K562 (cell line): ENCODE data around the gene DNAAF9. TPM values are rescaled to one million over a fixed set of nuclear protein-coding genes. Genes with fewer than 3 reads are reported as not detected.
A peak's percentile ranks its signal among the peaks of the same experiment; 100 is the strongest.

ENCODE experiments used
- CHD1 ChIP-seq: fragments of 200-600 bp; sonication (generic); IDR thresholded peaks from one replicate; pipeline ENCODE4 v1.6.1; 2012; ENCODE audit warnings: mild to moderate bottlenecking, moderate library complexity, low read length, inconsistent platforms
- EGR1 ChIP-seq: fragments of 450-650 bp; conservative IDR thresholded peaks from 2 replicates; pipeline ENCODE4 v1.6.1; 2017; ENCODE audit warnings: mild to moderate bottlenecking
- EZH2 ChIP-seq: IDR thresholded peaks from 2 replicates; pipeline ENCODE4 v1.6.1; 2012; ENCODE audit warnings: low read depth, mild to moderate bottlenecking, inconsistent platforms, low read length, borderline replicate concordance
- JUN ChIP-seq, 2 experiments: sonication (generic) in 1 of 2; formaldehyde crosslinking in 1 of 2; IDR thresholded peaks; 2 replicates each; pipeline versions ENCODE4 v1.6.1 to v1.8.0; 2012 to 2022; ENCODE audit warnings: borderline replicate concordance in 2 of 2, mild to moderate bottlenecking in 2 of 2, improper control_type of control experiment in 1 of 2, low read depth in 1 of 2, low read length in 1 of 2, missing genetic modification reagents in 1 of 2
- KHSRP ChIP-seq: fragments of 450-650 bp; IDR thresholded peaks from 2 replicates; pipeline ENCODE4 v1.6.1; 2017
- MAFG ChIP-seq: fragments of 450-650 bp; conservative IDR thresholded peaks from 2 replicates; pipeline ENCODE4 v1.6.1; 2016; ENCODE audit warnings: missing genetic modification characterization, missing compliant biosample characterization
- RBBP5 ChIP-seq: fragments of 200-600 bp; sonication (generic); IDR thresholded peaks from 2 replicates; pipeline ENCODE4 v1.6.1; 2012; ENCODE audit warnings: borderline replicate concordance, mild to moderate bottlenecking, low read length, control low read depth, inconsistent platforms; ENCODE audit not compliant: insufficient read depth, poor library complexity, severe bottlenecking
- SAFB ChIP-seq: fragments of 200-400 bp; formaldehyde crosslinking; IDR thresholded peaks from 2 replicates; pipeline ENCODE4 v1.6.1; 2017; ENCODE audit warnings: low read depth, low read length, borderline replicate concordance
- ZBTB2 ChIP-seq: fragments of 450-650 bp; IDR thresholded peaks from 2 replicates; pipeline ENCODE4 v1.6.1; 2016; ENCODE audit warnings: antibody characterized with exemption
- ZNF282 ChIP-seq: sonication (generic); formaldehyde crosslinking; IDR thresholded peaks from 2 replicates; pipeline ENCODE4 v1.8.1; 2023; ENCODE audit warnings: missing genetic modification reagents
- polyA plus RNA-seq, 8 experiments: library from polyadenylated mRNA; depleted of rRNA in 4 of 8; stranded (reverse) in 5 of 8; unstranded in 3 of 8; fragments of >200 nt; fragmentation: Nextera tagmentation in 2 of 8; fragmentation: Illumina TruSeq in 1 of 8; extraction: Ambion mirVana in 2 of 8; extraction: Trizol in 1 of 8; gene quantifications; 2 replicates each; pipeline versions ENCODE4 v1.2.1 to v1.2.3, GENCODE V29; 2011 to 2014; ENCODE audit warnings: inconsistent platforms in 1 of 8, missing spikeins in 1 of 8
- total RNA-seq, 7 experiments: library from RNA; depleted of rRNA in 6 of 7; stranded (reverse); fragments of >200 nt in 6 of 7; fragmentation: Illumina TruSeq in 2 of 7; extraction: Trizol in 2 of 7; gene quantifications; 2 replicates each; pipeline versions ENCODE4 v1.2.1 to v1.2.3, GENCODE V29; 2011 to 2021; ENCODE audit warnings: low replicate concordance in 1 of 7
- TF ChIP-seq, protein P1 (sequence below), 2 experiments: fragments of 450-650 bp; formaldehyde crosslinking in 1 of 2; IDR thresholded peaks; 2 replicates each; pipeline versions ENCODE4 v1.4.0 to v1.6.1; 2014 to 2020; ENCODE audit warnings: mild to moderate bottlenecking in 2 of 2, borderline replicate concordance in 1 of 2, low read depth in 1 of 2
- TF ChIP-seq, protein P2 (sequence below): fragments of 250-450 bp; sonication (Bioruptor Pico); IDR thresholded peaks from 2 replicates; pipeline ENCODE4 v1.5.0; 2021
- TF ChIP-seq, protein P3 (sequence below): sonication (generic); formaldehyde crosslinking; IDR thresholded peaks from 2 replicates; pipeline ENCODE4 v1.8.0; 2023; ENCODE audit warnings: mild to moderate bottlenecking, missing genetic modification reagents

Gene DNAAF9
- total and polyA plus RNA-seq, 9 of the 15 experiments (the other 6 are each of a cell fraction or from before 2014, with no cell fraction given), result 0.42 to 2.9 (median 1.9) TPM

- TF ChIP-seq, protein P1, sequence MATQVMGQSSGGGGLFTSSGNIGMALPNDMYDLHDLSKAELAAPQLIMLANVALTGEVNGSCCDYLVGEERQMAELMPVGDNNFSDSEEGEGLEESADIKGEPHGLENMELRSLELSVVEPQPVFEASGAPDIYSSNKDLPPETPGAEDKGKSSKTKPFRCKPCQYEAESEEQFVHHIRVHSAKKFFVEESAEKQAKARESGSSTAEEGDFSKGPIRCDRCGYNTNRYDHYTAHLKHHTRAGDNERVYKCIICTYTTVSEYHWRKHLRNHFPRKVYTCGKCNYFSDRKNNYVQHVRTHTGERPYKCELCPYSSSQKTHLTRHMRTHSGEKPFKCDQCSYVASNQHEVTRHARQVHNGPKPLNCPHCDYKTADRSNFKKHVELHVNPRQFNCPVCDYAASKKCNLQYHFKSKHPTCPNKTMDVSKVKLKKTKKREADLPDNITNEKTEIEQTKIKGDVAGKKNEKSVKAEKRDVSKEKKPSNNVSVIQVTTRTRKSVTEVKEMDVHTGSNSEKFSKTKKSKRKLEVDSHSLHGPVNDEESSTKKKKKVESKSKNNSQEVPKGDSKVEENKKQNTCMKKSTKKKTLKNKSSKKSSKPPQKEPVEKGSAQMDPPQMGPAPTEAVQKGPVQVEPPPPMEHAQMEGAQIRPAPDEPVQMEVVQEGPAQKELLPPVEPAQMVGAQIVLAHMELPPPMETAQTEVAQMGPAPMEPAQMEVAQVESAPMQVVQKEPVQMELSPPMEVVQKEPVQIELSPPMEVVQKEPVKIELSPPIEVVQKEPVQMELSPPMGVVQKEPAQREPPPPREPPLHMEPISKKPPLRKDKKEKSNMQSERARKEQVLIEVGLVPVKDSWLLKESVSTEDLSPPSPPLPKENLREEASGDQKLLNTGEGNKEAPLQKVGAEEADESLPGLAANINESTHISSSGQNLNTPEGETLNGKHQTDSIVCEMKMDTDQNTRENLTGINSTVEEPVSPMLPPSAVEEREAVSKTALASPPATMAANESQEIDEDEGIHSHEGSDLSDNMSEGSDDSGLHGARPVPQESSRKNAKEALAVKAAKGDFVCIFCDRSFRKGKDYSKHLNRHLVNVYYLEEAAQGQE (IDR thresholded peaks at IDR 0.05; ENCODE audit: borderline replicate concordance), result no peak
- TF ChIP-seq, protein P1 (CRISPR knock-in tag; IDR thresholded peaks at IDR 0.05; ENCODE audit: low read depth), result no peak
- TF ChIP-seq CHD1 (no peak), ZBTB2 (0 out of 2 replicates have a peak, but pooled peaks have one; percentile 38), SAFB (no peak), EGR1 (peak; percentile 86), MAFG (tag) (no peak), ZNF282 (no peak), JUN (IDR thresholded peaks at IDR 0.05; ENCODE audit: borderline replicate concordance, low read depth, low read length) (no peak), JUN (CRISPR knock-in tag; IDR thresholded peaks at IDR 0.05; ENCODE audit: borderline replicate concordance) (no peak), KHSRP (no peak), RBBP5 (no peak), EZH2 (no peak)
- TF ChIP-seq, protein P2, sequence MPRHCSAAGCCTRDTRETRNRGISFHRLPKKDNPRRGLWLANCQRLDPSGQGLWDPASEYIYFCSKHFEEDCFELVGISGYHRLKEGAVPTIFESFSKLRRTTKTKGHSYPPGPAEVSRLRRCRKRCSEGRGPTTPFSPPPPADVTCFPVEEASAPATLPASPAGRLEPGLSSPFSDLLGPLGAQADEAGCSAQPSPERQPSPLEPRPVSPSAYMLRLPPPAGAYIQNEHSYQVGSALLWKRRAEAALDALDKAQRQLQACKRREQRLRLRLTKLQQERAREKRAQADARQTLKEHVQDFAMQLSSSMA, result no peak
- TF ChIP-seq, protein P3, sequence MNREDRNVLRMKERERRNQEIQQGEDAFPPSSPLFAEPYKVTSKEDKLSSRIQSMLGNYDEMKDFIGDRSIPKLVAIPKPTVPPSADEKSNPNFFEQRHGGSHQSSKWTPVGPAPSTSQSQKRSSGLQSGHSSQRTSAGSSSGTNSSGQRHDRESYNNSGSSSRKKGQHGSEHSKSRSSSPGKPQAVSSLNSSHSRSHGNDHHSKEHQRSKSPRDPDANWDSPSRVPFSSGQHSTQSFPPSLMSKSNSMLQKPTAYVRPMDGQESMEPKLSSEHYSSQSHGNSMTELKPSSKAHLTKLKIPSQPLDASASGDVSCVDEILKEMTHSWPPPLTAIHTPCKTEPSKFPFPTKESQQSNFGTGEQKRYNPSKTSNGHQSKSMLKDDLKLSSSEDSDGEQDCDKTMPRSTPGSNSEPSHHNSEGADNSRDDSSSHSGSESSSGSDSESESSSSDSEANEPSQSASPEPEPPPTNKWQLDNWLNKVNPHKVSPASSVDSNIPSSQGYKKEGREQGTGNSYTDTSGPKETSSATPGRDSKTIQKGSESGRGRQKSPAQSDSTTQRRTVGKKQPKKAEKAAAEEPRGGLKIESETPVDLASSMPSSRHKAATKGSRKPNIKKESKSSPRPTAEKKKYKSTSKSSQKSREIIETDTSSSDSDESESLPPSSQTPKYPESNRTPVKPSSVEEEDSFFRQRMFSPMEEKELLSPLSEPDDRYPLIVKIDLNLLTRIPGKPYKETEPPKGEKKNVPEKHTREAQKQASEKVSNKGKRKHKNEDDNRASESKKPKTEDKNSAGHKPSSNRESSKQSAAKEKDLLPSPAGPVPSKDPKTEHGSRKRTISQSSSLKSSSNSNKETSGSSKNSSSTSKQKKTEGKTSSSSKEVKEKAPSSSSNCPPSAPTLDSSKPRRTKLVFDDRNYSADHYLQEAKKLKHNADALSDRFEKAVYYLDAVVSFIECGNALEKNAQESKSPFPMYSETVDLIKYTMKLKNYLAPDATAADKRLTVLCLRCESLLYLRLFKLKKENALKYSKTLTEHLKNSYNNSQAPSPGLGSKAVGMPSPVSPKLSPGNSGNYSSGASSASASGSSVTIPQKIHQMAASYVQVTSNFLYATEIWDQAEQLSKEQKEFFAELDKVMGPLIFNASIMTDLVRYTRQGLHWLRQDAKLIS (CRISPR knock-in tag), result no peak
Observed at GRCh38 chr20:3446779-3447178, 39.3 kb upstream of the DNAAF9 start (continued).
